HG02623 (cell line): Measurements from ENCODE around the gene IFI16.

Source experiments
- ATAC-seq: cut with Tn5 transposase; IDR thresholded peaks from one replicate; pipeline ENCODE4 v1.9.1; 2021; ENCODE audit warnings: moderate library complexity; ENCODE audit not compliant: unreplicated experiment

The IFI16 gene

DNA sequence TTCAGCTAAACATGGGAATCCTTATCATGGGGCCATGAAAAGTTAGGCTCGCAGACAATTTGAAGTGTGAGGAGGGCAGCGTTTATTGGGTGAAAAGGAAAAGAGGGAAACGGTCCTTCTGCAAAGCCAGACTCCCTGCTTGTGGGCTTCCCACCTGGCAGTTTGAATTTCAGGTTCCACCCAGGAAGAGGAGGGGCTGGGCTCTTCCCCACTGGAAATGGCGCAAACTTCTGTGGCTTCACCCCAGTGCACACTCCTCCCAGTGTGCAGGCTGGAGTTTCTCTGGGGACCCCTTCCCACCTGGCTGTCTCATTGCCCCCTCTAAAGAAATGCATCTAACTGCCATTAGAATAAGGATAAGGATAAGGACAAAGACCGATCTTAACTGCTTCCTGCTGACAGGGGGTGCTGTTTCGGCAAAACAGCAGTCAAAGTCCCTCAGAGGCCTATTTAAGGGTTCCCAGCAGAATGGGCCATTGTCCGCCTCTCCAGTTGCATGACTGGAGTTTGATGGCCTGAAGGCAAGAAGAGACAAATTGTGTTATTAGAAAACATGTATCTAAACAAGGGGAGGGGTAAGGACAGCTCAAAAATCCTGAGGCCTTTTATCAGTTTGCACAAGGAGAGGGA lies 46.5 kb downstream of the IFI16 start:
- ATAC-seq, result no peak

GRCh38 chr1:159058751-159059150 lies 49.0 kb downstream of the IFI16 start:
- no peak for ATAC-seq

- ATAC-seq, result no peak
These were observed 55.4 kb downstream of the IFI16 start for GRCh38 chr1:159065106-159065505.

DNA sequence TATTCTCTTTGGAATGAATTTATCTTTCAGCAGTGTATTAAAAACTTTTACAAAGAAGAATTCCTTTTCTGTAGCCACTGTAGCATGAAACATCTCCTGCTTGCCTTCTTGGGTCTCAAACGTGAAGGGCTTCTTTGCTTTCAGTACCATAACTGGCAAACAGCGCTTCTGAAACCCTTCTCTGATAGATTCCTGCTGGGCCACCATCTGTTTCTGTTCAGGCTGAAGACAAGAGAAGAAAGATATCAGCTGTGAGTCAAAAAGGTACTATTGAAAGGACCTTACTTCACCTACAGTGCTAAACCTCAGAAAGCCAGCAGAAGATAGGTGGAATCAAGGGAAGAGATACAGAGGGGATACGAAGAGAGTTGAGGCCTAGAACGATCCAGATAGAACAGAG lies 56.4 kb downstream of the IFI16 start:
- ATAC-seq, result no peak

GRCh38 chr1:159067699-159068621 lies 58.3 kb downstream of the IFI16 start:
- ATAC-seq, result peak; percentile 85

- ATAC-seq, result no peak
These were observed 59.2 kb downstream of the IFI16 start for GRCh38 chr1:159068886-159069285.

DNA sequence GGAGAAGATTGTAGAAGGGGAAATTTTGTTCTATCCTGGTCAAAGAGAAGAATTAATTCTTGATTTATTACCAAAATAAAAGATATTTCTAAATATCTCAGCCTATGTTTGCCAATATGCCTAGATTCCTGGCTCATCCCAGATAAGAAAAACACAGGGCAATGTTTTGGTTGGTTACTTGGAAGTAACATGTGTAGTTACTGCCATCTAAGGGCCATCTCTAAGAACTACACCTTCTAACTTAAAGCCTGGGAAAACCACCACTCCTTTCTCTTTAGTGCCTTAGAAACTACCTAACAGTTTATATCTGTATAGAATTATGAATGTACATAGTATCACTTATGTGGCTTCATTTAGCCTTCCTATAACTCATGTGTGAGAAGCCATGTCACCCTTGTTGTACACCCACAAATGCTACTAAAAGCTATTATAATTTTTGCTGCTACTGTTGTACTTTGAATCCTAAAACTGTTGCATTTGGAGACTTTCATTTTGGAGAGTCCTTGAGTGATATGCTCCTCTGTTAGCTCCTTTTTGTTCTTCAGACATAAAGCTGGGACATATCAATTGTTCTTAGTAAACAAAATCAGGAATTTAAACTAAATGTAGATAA lies 62.4 kb downstream of the IFI16 start:
- no peak for ATAC-seq

GRCh38 chr1:159076438-159077119 lies 66.9 kb downstream of the IFI16 start, which contains the start of gene AIM2:
Gene AIM2 (minus strand): TSS chr1:159076766. CDS start chr1:159073499, 3,267 bp downstream.
- ATAC-seq, result peak; percentile 88

DNA sequence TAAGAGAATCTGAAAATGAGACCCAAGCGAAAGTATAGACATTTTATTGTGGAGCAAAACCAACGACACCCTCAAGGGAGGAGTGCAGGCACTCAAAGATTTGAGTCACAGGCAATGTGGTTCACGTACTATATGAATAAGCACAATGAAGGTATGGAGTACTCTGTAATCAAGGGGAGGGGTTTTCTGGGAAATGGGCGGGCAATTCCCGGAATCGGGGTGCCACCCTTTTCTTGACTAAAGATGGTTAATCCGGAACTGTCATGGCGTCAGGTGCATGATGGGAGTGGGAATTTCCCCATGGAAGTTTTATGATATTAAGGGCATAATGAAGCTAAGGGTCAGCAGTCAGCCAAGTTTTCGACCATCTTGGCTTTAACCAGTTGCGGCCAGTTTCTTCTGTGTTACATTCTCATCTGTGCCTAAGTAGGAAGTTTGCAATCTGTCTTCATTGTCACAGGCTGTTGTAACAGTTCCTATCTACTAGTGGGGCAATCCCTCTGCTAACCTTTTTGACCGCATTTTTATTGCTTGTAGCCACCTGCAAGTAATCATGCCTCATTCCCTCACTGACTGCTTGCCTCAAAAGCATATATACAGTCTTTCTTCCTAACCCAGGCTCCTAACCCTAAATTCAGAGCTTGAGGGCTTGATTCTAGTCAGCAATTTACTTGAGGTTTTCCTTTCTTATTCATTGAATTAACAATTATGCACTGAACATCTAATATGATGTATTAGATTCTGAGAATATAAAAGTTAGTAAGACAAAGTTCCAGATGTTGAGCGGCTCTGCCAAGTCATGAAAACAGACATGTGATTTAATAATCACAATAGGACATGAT lies 67.6 kb downstream of the IFI16 start:
- peak; percentile 65 for ATAC-seq

DNA sequence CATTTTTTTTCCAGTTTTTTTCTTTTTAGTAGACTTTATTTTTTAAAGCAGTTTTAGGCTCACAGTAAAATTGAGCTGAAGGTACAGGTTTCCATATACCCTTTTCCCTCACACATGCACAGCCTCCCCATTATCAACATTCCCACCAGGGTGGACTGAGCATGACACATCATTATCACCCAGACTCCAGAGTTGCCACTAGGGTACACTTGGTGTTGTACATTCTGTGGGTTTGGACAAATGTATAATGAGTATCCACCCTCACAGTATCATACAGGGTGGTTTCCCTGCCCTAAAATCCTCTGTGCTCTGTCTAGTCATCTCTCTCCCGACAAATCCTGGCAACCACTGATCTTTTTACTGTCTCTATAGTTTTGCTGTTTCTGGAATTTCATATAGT lies 69.8 kb downstream of the IFI16 start:
- no peak for ATAC-seq

GRCh38 chr1:159081626-159082025 lies 71.9 kb downstream of the IFI16 start:
- ATAC-seq, result no peak

DNA sequence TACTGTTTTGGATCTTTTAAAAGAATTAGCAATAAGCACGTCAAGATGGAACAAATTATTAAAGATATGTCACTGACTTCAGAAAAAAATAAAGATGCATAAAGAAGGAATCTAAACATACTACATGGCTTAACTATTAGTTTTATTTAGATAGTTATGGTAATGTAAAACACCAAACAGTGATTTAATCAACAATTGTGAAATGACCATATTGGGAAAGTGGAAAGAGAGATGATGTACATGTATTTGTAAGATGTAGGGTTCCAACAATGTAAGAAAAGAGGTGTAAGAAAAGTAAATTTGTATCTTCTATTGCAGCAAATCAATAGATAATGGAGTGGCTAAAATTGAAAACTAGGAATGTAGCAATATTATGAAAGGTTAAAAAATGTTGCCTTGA lies 73.3 kb downstream of the IFI16 start:
- ATAC-seq, result no peak

DNA sequence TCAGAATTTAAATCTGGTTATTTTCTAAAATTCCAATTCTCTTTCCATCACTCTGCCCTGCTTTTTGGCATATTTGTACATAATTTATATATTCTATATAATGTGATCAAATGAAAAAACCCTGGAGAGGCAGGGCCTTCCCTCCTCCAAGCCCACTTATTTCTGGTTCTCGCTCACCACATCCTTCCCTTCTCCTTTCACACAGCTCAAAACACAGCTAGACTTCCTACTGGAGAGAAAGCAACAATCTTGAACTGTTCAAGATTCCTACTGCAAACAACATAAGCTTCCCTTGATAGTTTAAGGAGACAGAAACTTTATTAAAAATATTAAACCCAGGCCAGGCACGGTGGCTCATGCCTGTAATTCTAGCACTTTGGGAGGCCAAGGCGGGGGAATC lies 74.4 kb downstream of the IFI16 start:
- no peak for ATAC-seq

GRCh38 chr1:159084867-159085266 lies 75.2 kb downstream of the IFI16 start:
- no peak for ATAC-seq

DNA sequence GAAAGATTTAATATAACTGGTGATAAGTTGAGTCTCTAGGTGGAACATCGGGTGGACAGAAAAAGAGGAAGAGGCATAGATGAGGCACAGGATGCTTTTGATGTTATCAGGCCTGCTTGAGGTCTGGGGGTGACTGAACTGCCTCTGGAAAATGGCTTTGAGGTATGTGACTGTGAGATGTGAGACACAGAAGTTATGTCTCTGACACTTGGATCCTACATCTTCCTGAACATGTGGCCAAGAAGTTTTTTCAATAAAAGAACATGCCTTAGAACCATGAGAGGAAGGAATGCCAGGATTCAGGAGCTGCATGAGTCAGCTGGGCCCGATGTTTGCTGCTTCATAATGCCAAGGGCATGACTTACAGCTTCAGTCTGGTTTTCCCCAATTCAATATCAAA lies 78.3 kb downstream of the IFI16 start:
- no peak for ATAC-seq

- peak; percentile 65 for ATAC-seq
These were observed 79.0 kb downstream of the IFI16 start for GRCh38 chr1:159088546-159089183.

- ATAC-seq, result peak; percentile 38
These were observed 79.6 kb downstream of the IFI16 start for GRCh38 chr1:159089184-159089791.

DNA sequence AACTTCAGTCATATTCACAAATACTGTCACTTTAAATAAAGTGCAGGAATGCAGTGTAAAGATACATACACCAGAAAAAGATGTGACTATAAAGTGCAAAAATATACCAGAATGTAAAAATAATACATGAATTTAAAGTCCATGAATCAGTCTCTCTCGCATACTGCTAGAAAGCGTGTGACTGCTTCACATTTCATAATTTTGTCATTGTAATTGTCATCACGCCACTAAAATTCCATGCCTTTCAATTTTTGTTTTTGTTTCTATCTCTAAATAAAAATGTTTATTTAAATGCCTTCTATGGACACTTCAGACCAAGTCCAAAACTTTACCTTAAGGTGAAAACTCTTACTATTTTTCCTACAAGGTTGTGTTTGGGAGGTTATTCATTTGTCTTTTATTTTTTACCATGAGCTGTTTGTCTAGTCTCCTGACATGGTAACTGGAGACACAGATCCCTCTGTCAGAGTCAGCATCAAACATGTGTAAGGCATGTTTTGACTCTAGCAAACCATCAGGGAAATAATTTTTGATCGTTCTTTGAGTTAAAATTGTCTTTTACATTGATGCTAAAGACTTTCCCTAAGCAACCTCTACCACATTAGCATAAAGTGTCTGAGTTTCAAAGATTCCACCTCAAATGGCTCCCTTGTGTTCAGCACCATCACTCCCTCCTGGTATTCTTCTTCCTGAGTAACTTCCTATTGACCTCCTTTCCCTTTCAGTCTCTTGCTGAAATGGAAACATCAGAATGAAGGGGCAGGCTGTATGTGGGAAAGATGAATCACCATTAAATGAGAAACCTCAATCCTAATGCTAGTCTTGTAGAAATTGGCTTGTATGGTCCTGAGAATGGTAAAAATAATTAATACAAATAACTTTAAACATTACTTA lies 80.8 kb downstream of the IFI16 start:
- no peak for ATAC-seq
